RPMI8226 (cell line): ENCODE data around the gene OGN.

ENCODE experiments used
- DNase-seq: peaks from one replicate; pipeline ENCODE4 v3.0.0-alpha.2; 2015

Gene OGN

DNA sequence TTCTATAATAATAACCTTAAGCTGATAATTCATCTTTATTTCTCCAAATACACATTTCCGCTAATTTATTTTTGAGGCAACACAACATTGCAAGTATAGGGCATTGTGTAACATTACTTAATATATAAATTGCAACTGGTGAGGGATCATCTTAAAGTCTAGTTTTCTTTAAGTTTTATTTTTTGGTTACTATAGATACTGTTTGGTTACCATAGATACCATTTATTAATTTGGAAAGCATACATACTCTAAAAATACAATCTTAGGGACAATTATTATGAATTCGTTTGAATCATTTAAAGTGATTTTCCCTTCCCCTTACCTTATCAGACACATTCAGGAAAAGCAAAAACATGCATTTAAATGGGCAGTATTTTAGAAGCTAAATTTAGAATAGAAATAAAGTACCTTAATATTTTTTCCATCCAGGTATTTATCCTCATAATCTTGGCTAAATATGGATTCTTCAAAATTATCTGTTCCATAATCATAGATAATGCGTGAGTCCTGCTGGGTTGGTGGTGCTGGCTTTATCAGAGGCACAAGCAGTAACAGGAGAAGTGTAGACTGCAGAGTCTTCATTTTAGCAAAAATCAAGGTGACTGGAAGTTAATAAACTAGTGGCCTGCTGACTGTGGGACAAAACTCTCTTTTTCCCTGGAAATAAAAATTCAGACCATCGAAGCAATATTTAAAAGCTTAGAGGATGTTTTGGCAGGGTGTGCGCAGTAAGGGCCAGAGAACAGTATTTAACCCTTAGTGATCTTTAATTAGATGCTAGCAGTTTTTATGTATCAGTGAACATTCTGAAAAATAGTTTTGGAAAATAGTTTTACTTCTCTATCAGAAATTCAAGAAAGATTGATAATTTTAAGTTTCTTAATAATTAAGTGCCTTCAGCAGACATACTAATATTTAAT lies 1.3 kb downstream of the OGN start:
- DNase-seq, result no peak

DNA sequence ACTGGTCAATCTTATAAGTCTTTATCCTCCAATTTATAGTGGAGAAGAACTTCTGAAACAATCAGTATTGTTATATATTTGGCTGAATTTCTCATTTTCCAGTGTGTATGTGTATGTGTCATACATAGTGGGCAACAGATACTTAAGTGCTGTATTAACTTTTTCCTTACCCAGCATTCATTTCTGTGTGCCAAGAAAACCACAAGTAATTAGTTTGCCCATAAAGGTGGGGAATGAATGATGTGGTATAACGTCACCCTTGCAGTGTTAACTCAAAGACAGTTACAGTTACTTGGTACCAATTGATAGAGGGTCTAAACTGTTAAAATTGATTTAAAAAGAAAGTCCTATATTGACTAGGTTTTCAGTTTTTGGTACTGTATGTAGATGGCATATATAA lies 2.0 kb downstream of the OGN start:
- no peak for DNase-seq

DNA sequence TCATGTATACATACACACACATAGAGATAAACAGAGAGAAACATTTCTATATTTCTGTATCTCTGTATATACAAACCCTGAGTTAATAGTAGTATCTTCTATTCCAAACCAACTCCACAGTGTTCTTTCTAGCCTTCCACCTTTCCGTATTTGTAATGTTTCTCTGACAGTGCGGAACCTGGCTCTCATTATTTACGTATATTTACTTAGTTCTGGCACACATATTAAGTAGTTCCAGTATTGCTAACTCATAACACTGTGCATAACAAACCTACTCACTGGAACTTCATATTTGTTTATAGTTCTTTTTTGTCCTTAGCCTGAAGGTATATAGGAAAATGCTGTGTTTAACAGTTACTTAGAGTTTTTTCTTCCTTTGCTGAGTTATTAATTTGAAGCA lies 6.5 kb downstream of the OGN start:
- no peak for DNase-seq

- no peak for DNase-seq
Measured at GRCh38 chr9:92395617-92396016, 8.8 kb downstream of the OGN start.

- DNase-seq, result no peak
Measured at GRCh38 chr9:92393686-92394085, 10.7 kb downstream of the OGN start.

- no peak for DNase-seq
Measured at GRCh38 chr9:92392690-92393089, 11.7 kb downstream of the OGN start.

- no peak for DNase-seq
Measured at GRCh38 chr9:92385953-92386352, 18.4 kb downstream of the OGN start.

DNA sequence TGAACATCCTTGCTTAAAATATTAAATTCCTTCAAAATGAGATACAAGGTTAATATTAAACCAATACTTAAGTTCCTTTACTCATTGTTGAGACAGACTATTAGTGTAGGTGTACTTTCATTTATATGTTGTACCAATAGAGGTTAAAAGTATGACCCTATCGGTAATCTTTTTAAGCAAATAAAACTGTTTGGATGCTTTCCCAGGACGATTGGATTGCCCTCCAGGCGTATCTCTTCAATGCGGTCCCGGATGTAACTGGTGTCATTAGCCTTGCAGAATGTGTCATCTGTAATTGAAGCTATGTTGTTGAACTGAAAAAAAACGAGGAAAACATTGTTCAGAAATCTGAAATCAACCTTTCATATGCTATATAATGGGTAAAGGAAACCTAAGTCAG lies 18.9 kb downstream of the OGN start:
- DNase-seq, result no peak

GRCh38 chr9:92385001-92385400 lies 19.4 kb downstream of the OGN start:
- no peak for DNase-seq

- DNase-seq, result no peak
Measured at GRCh38 chr9:92384375-92384774, 20.0 kb downstream of the OGN start.

GRCh38 chr9:92381775-92382174 lies 22.6 kb downstream of the OGN start:
- no peak for DNase-seq

- no peak for DNase-seq
Measured at GRCh38 chr9:92380603-92381002, 23.8 kb downstream of the OGN start.

DNA sequence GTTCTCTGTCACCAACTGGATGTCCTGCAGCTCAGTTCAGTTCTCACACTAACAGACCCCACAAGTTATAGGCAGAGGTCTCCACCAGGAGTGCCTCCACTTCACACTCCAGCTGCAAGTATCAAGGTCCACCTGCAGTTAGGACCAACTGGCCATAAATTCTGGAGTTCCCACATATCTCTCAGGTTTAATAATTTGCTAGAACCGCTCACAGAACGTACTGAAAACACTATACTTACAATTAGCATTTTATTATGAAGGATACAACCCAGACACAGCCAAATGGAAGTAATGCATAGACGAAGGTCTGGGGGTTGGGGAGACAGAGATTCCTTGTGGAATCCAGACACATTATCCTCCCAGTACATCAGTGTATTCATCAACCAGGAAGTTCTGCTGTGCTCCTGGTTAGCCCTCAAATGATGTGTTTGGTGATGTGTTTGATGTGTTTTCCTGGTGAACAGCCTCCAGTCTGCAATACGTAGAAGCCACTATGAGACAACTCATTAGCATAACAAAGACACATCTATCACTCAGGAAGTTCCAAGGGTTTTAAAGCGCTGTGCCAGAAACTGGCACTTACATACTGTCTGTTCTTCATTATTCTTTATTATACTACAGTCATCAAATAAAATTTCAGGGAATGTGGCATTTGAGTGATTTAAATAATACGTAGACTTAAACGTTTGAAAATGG lies 25.4 kb downstream of the OGN start:
- DNase-seq, result no peak

DNA sequence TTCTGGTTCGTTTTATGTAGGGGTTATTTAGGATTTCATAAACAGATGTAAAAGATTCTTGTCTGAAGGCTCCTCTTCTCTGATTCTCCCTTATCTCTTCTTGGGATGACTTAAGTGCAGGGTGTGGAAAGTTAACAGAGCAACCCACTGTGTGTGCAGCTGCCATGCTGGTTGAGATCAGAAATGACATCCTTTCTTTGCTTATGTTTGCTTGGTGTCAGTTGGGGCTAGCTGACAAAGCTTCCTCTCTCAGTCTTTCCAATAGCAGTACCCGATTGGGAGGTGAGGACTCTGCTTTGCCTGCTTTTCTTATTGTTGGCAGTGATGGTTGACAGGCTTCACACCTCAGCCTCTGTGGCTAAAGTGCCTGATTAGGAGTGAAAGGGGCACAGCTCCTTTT lies 26.5 kb downstream of the OGN start:
- no peak for DNase-seq

DNA sequence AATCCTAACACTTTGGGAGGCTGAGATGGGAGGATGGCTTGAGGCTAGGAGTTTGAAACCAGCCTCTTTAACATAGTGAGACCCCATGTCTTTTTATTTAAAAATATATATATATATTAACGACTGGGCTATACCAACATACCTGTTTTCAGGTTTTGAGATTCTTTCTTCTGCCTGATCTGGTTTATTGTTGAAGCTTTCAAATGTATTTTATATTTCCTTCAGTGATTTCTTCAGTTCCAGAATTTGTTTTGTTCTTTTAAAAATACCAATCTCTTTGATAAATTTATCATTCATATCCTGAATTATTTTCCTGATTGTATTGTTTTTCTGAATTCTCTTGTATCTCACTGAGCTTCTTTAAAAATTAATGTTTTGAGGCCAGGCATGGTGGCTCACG lies 31.2 kb downstream of the OGN start:
- no peak for DNase-seq

DNA sequence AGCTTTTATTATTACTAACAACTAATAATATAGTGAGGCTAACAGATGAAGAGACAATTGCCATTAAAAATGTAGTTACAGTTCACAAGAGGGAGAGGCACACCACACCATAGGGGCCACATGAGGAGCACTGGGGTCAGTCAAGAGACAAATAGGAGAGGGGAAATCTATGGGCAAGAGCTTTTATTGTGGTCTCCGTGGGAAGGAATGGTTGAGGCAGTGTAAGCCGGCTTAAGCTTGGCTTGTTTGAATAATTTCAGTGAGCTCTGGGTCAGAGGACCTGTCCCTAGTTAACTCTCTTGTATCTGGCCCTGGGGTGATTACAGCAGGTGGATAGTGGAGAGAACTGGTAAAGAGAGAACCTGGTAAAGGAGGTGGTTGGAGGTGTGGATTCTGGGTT lies 35.3 kb downstream of the OGN start:
- DNase-seq, result no peak

DNA sequence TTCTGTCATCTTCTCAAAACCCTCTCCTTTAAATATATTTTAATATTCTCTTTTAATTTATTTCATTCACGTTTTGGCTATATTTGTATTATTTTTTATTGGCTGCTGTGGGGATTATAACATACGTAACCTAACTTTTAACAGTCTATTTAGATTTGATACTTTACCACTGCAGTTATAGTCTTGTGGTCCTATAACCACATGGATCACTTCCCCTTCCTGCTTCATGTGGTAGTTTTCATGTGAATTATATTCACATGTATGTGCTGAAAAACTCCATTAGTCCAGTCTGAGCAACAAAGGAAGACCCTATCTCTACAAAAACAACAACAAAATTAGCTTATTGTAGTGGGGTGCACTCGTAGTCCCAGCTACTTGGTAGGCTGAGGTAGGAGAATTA lies 44.3 kb downstream of the OGN start:
- no peak for DNase-seq

DNA sequence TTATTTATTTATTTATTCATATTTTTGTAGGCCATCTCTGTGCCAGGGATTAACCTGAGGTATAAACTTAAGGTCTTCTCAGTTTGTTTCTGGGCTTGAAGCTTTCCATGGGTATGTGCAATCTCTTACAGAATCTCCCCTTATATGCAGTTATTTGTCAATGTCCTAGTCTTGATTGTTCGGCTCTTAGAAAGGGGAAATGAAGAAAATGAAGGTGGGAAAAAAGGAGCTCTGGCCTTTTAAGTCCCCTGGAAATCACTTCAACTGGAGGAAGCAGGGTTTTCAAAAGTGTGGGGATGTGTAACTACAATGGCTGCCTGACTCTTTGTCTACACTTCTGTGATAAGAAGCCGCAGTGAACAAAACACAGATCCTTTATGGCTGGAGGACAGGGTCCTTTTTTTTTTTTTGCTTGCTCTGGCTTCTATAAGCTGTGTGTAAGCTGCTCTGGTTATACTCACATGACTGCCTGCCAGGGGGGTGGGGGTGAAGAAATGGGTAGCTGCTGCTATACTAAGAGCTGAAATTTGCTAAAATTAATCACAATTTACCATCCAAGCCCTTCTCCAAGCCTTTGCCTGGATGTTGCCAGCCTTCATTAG lies 44.9 kb downstream of the OGN start:
- no peak for DNase-seq

GRCh38 chr9:92353051-92353450 lies 51.3 kb downstream of the OGN start:
- DNase-seq, result no peak

DNA sequence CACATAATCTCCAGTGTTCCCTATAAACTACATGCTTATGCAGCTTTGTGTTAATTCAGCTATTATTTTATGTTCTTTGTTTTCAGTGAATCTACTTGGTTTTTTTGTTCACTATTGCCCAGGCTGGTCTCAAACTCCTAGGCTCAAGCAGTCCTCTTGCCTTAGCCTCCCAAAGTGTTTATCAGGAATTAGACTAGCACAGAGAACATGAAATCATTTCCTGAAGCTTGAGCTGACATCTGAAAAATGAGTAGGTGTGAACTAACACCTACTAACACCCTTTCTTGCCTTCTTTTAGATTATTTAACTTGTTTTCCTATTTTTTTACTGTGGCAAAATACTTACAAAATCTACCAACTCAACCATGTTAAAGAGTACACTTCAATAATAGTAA lies 53.6 kb downstream of the OGN start:
- DNase-seq, result no peak

DNA sequence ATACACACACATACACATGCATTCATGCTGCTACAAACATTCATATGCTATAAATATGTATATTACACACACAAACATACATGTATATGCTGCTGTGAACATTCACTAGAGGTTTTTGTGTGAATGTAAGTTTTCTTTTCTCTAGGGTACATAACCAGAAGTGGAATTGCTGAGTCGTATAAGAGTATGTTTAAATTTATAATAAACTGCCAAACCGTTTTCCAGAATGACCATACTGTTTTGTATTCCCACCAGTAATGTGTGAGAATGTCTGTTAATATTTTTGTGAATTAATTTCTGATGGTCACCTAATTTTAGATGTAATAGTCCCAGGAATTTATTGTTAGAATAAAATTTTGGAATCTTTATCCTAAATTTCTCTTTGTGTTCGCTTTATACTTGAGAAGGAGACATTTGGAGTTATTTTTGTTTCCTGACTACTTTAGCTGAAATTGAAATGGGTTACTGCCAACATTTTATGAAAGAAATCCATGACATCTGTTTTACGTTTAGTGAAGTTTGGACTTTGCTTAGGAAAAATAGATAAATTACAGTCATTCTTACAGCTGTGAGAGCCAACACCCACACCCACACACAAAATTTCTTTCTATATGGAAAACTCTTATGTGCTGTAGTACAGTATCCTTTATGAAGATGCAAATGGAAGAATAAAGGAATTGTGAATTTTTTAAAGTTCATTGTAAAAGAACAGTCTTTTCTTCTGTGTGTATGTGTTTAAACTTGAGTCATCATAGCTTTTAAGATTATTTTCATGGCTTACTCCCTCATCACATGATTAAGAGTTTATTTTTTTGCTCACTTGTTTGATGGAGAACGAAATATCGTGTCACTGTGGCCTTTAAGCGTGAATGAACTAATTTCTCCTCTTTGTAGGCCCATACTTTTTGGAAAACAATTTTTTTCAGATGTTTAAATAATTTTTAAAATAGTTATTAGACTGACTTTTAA lies 54.3 kb downstream of the OGN start:
- no peak for DNase-seq

- DNase-seq, result no peak
Measured at GRCh38 chr9:92345582-92345981, 58.8 kb downstream of the OGN start.
